HUDEP-2 (cell line): ENCODE results near the gene CYCS.
A peak's percentile ranks its signal among the peaks of the same experiment; 100 is the strongest.
"Not testable (repeated sequence)": the region's sequence is repeated elsewhere in the genome, so short reads cannot be mapped to it uniquely, and the experiment has no call there.

Experiments
- DNase-seq, 76 experiments: peaks; one replicate each; lab custom pipeline; 2025; ENCODE audit not compliant: unreplicated experiment in 76 of 76; lab: John Stamatoyannopoulos, UW

Gene CYCS

GRCh38 chr7:25119102-25119501 lies 6.0 kb downstream of the CYCS start:
- DNase-seq, result no peak

- DNase-seq, result no peak
These were observed 6.9 kb downstream of the CYCS start for GRCh38 chr7:25118048-25118753.

GRCh38 chr7:25117226-25118047 lies 7.6 kb downstream of the CYCS start:
- no peak for DNase-seq

DNA sequence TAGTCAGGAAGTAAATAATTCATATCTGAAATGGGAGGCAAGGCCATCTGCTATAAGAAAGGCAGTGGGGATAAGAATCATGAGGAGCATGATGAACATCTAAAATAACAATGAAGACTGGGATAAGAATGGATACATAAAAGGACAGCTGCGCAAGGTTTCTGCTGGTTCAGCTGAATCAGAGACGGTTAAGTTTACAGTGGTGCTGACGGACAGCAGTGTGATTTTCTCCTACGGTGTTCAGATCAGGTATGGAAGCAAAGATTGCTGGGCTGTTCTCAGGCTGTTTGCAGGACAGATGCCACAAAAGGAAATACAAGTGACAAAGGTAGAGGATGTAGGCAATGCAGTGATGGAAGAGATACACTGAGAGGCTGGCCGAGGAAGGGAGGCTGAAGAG lies 8.4 kb downstream of the CYCS start:
- DNase-seq, result no peak

DNA sequence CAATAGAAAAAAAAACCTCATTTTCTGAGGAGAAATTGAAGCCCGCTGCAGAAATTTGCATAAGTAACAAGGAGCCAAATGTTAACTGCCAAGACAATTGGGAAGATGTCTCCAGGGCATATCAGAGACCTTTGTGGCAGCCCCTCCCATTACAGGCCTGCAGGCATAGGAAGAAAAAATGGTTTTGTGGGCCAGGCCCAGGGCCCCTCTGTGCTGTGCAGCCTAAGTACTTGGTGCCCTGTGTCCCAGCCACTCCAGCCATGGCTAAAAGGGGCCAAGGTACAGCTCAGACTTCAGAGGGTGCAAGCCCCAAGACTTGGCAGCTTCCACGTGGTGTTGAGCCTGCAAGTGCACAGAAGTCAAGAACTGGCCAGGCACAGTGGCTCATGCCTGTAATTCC lies 14.5 kb downstream of the CYCS start:
- DNase-seq, result not testable (repeated sequence)

- DNase-seq, result no peak
These were observed 15.8 kb downstream of the CYCS start for GRCh38 chr7:25109276-25109675.

- peak in 35 of 76 experiments; percentile 3 to 59 (median 27) for DNase-seq
These were observed 19.1 kb downstream of the CYCS start for GRCh38 chr7:25105911-25106310.

GRCh38 chr7:25103773-25104172 lies 21.3 kb downstream of the CYCS start:
- no peak for DNase-seq

- no peak for DNase-seq
These were observed 23.2 kb downstream of the CYCS start for GRCh38 chr7:25101817-25102216.

GRCh38 chr7:25098096-25099046 lies 26.7 kb downstream of the CYCS start:
- peak in 49 of 76 experiments; percentile 5 to 69 (median 35) for DNase-seq

DNA sequence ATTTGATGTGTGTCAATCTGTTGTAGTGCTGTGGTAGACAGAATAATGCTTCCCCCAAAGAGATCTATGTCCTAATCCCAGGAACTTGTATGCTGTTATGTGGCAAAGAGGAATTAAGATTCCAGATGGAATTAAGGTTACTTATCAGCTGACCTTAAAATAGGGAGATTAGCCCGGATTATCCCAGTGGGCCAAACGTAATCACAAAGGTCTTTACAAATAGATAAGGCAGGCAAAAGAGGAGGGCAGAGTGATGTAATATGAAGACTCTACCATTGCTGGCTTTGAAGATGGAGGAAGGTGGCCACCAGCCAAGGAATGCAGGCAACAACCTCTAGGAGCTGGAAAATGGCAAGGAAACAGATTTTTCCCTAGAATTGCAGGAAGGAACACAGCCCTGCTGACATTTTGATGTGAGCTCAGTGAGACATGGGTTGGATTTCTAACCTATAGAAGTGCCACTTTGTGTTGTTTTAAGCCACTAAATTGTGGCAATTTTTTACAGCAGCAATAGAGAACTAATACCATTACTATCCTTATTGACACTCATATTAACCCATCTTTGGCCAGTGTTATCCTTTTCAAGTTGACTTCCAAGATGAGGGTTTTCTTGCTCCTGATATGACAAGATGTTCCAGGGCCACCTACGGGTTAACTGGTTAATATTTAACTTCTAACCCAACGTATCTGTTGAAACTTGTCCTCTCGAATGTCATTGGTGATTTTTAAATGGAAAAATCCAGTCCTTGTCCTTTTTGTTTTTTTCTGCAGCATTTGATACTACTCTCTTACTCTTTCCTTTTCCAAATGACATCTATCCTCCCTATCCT lies 29.3 kb downstream of the CYCS start:
- DNase-seq, result no peak

- peak in 69 of 76 experiments; percentile 12 to 85 (median 66) for DNase-seq
These were observed 31.7 kb downstream of the CYCS start for GRCh38 chr7:25093268-25093826.

GRCh38 chr7:25091779-25092178 lies 33.3 kb downstream of the CYCS start:
- peak in 1 of 76 experiments; percentile 3 for DNase-seq

- DNase-seq, result no peak
These were observed 33.9 kb downstream of the CYCS start for GRCh38 chr7:25091176-25091575.

DNA sequence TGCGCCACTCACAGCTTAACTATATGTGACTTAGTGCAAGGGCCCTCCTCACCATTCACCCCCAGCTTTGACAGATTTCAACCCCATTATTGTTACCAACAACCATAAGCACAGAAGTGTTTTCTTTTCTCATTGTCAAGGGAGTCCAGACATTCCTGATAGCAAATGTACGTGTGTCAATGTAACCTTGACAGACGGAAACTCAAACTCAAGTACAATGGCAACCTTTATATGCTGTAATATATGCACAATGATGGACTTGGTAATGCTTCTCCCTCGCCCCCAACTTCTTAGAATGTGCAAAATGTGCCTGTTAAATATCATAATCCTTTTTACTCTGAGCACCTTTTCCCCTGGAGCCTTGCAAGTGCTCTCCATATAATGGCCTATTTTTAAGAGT lies 34.7 kb downstream of the CYCS start:
- DNase-seq, result no peak

- DNase-seq, result no peak
These were observed 37.2 kb downstream of the CYCS start for GRCh38 chr7:25087855-25088254.

DNA sequence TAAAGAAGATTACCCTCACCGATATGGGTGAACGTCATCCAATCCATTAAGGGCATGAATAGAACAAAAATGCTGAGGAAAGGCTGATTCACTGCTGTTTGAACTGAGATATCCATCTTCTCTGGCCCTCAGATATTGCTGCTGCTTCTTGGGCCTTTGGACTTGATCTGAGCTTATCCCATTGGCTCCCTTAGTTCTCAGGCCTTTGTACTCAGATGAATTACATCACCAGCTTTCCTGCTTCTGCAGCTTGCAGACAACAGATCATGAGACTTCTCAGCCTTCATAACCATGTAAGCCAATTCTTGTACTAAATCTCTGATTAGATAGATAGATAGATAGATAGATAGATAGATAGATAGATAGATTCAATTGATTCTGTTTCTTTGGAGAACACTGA lies 40.2 kb downstream of the CYCS start:
- no peak for DNase-seq

DNA sequence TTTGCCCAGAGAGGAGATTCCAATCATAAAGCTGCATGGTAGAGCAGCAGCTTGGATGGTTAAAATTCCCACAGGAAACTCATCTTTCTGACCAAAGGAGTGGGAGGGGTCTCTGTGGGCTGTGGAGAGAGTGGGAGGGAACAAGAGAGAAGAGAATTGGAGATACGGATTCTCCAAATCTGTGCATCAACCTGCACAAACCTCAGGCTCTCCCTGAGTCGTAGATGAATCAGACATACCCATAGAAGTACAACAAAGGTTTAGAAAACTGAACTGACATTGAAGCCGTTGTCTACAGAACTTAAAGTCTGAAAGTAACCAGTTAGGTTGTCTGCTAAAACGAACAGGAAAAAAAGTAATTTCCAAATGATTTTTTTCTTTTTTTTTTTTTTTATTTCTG lies 41.9 kb downstream of the CYCS start:
- DNase-seq, result no peak

GRCh38 chr7:25082041-25082440 lies 43.0 kb downstream of the CYCS start:
- not testable (repeated sequence) for DNase-seq

GRCh38 chr7:25077096-25077495 lies 48.0 kb downstream of the CYCS start:
- DNase-seq, result no peak
